Right atrium auricular region (tissue), 2 donors: Measurements from ENCODE around the gene PRDM12. TPM values are rescaled to one million over a fixed set of nuclear protein-coding genes. Genes with fewer than 3 reads are reported as not detected.

Source experiments
- DNase-seq: peaks from one replicate; pipeline ENCODE4 v3.0.0-alpha.2; 2019; ENCODE audit warnings: low spot score
- H3K27ac ChIP-seq, 2 donors: fragments of 200-600 bp; sonication (generic); 1 replicate in 1 of 2; 2 replicates in 1 of 2; pipeline ENCODE4 v1.5.1; 2016 to 2019
- H3K27me3 ChIP-seq, 2 donors: fragments of 200-600 bp; sonication (generic); one replicate each; pipeline versions ENCODE4 v1.5.1 to v1.6.0; 2017 to 2019
- H3K36me3 ChIP-seq: fragments of 200-600 bp; sonication (generic); one replicate; pipeline ENCODE4 v1.5.1; 2016
- H3K4me1 ChIP-seq, 2 donors: fragments of 200-600 bp; sonication (generic); one replicate each; pipeline versions ENCODE4 v1.5.1 to v1.6.0; 2017 to 2019
- H3K4me3 ChIP-seq, 2 donors: fragments of 200-600 bp; sonication (generic); 1 replicate in 1 of 2; 2 replicates in 1 of 2; pipeline ENCODE4 v1.5.1; 2017 to 2019; ENCODE audit warnings: mild to moderate bottlenecking in 1 of 2, moderate library complexity in 1 of 2
- H3K9me3 ChIP-seq, 2 donors: fragments of 200-600 bp; sonication (generic); one replicate each; pipeline ENCODE4 v1.5.1; 2019
- total RNA-seq, 2 donors: library from RNA; depleted of rRNA; stranded (reverse); fragments of >200 nt; gene quantifications; one replicate each; pipeline ENCODE4 v1.1.0, GENCODE V29; 2016
- TF ChIP-seq, protein P1 (sequence below), 2 donors: fragments of 200-600 bp; sonication (generic); IDR thresholded peaks; one replicate each; pipeline ENCODE4 v1.5.1; 2019; ENCODE audit warnings: antibody characterized with exemption in 2 of 2

The PRDM12 gene
- total RNA-seq, 2 donors from 2014 or later, result not detected

- Histone ChIP-seq H3K27me3 (no peaks in the 10 kb centered on the region), H3K27ac (no peak overlapping the region), H3K9me3 (no peaks in the 10 kb centered on the region), H3K4me1 (no peaks in the 10 kb centered on the region), H3K36me3 (no peaks in the 10 kb centered on the region), H3K4me3 (no peak overlapping the region)
- TF ChIP-seq, protein P1, sequence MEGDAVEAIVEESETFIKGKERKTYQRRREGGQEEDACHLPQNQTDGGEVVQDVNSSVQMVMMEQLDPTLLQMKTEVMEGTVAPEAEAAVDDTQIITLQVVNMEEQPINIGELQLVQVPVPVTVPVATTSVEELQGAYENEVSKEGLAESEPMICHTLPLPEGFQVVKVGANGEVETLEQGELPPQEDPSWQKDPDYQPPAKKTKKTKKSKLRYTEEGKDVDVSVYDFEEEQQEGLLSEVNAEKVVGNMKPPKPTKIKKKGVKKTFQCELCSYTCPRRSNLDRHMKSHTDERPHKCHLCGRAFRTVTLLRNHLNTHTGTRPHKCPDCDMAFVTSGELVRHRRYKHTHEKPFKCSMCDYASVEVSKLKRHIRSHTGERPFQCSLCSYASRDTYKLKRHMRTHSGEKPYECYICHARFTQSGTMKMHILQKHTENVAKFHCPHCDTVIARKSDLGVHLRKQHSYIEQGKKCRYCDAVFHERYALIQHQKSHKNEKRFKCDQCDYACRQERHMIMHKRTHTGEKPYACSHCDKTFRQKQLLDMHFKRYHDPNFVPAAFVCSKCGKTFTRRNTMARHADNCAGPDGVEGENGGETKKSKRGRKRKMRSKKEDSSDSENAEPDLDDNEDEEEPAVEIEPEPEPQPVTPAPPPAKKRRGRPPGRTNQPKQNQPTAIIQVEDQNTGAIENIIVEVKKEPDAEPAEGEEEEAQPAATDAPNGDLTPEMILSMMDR (IDR thresholded peaks at IDR 0.05), result no peak
- DNase-seq, result no peak
These were observed 12.6 kb upstream of the PRDM12 start for GRCh38 chr9:130651752-130652151.

DNA sequence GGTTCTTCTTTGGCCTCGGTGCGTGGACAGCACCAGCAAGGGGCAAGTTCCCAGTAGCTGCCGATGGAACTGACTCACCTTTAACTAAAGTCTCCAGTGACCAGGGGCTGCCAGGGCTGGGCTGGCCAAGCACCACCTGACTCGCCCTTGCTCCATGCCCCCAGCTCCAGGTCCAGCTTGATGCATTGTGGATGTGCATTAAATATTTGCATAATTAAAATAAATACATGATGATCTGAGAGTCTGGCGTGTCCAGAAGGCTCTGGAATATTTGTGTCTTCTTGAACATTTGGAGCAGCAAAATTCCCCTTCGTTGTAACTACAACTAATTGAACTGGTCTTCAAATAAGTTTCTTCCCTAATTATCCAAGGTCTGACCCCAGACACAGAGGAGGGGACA is 9.5 kb upstream of the PRDM12 start:
- TF ChIP-seq, protein P1 (IDR thresholded peaks at IDR 0.05), result no peak
- Histone ChIP-seq H3K4me1 (peaks cover 0 to 5% of the 10 kb centered on the region in 2 donors), H3K36me3 (no peaks in the 10 kb centered on the region), H3K4me3 (no peak overlapping the region), H3K9me3 (no peaks in the 10 kb centered on the region), H3K27ac (no peak overlapping the region), H3K27me3 (peaks cover 6 to 16% of the 10 kb centered on the region in 2 donors)
- no peak for DNase-seq

GRCh38 chr9:130658893-130659698 is 5.3 kb upstream of the PRDM12 start:
- no peak overlapping the region for H3K4me3 ChIP-seq
- TF ChIP-seq, protein P1 (IDR thresholded peaks at IDR 0.05), result no peak
- H3K27me3 ChIP-seq, result peaks cover 40 to 59% of the 10 kb centered on the region in 2 donors

GRCh38 chr9:130659699-130660248 is 4.6 kb upstream of the PRDM12 start:
- H3K27me3 ChIP-seq, result peaks cover 47 to 65% of the 10 kb centered on the region in 2 donors
- DNase-seq, result no peak
- TF ChIP-seq, protein P1 (IDR thresholded peaks at IDR 0.05), result no peak
- H3K36me3 ChIP-seq, result no peaks in the 10 kb centered on the region
- no peak overlapping the region for H3K27ac ChIP-seq
- no peaks in the 10 kb centered on the region for H3K9me3 ChIP-seq
- H3K4me1 ChIP-seq, result peaks cover 0 to 53% of the 10 kb centered on the region in 2 donors
- peak overlapping the region in 1 of 2 donors; percentile 47 for H3K4me3 ChIP-seq

More at GRCh38 chr9:130658893-130659698, 5.3 kb upstream of the PRDM12 start:
- DNase-seq, result no peak
- H3K27ac ChIP-seq, result no peak overlapping the region
- peaks cover 0 to 46% of the 10 kb centered on the region in 2 donors for H3K4me1 ChIP-seq
- no peaks in the 10 kb centered on the region for H3K9me3 ChIP-seq
- no peaks in the 10 kb centered on the region for H3K36me3 ChIP-seq

GRCh38 chr9:130660326-130660682 is 4.1 kb upstream of the PRDM12 start:
- no peaks in the 10 kb centered on the region for H3K9me3 ChIP-seq
- no peak overlapping the region for H3K27ac ChIP-seq
- DNase-seq, result no peak
- peak overlapping the region; percentile 7 to 47 for H3K4me3 ChIP-seq
- H3K27me3 ChIP-seq, result peaks cover 52 to 71% of the 10 kb centered on the region in 2 donors
- TF ChIP-seq, protein P1 (IDR thresholded peaks at IDR 0.05), result no peak
- peaks cover 0 to 58% of the 10 kb centered on the region in 2 donors for H3K4me1 ChIP-seq
- H3K36me3 ChIP-seq, result no peaks in the 10 kb centered on the region
